ENCODE measurements around the gene IGF1R. TPM values are rescaled to one million over a fixed set of nuclear protein-coding genes. Genes with fewer than 3 reads are reported as not detected.

IGF1R gene
- total RNA-seq, 2 donors from 2014 or later: 32.1 to 64.1 TPM

DNA sequence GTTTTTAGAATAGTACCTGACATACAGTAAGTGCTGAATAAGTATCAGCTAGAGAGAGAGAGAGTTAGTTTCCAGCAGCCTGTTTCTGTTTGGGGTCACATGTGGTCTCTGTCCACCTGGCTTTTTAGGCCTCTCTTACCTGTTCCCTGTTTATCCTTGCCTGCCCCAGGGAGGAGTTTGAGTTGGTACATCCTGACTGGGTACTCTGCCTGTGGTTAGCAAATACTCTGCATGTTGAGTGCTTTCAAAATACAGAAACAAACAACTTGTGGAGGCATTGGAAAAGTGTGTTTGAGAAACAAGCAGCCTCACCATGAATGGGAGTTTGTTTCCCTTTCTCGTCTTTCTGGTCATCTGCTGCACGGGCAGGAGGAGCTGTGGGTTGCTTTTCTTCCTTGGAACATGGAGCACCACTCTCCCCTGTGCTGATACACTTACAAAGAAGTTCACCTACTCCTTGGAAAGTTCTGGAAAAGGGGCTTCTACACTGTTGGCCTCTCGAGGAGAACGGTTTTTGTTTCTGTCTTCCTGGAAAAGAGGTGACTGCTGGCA, 193.2 kb downstream of the IGF1R start:
- Histone ChIP-seq H3K36me3 (no peaks in the 10 kb centered on the region), H3K27me3 (no peaks in the 10 kb centered on the region), H3K4me3 (no peak overlapping the region), H3K9me3 (no peaks in the 10 kb centered on the region), H3K4me1 (peaks cover 0 to 41% of the 10 kb centered on the region in 2 donors), H3K27ac (peak overlapping the region in 1 of 2 donors; percentile 0)
- TF ChIP-seq, protein P1, sequence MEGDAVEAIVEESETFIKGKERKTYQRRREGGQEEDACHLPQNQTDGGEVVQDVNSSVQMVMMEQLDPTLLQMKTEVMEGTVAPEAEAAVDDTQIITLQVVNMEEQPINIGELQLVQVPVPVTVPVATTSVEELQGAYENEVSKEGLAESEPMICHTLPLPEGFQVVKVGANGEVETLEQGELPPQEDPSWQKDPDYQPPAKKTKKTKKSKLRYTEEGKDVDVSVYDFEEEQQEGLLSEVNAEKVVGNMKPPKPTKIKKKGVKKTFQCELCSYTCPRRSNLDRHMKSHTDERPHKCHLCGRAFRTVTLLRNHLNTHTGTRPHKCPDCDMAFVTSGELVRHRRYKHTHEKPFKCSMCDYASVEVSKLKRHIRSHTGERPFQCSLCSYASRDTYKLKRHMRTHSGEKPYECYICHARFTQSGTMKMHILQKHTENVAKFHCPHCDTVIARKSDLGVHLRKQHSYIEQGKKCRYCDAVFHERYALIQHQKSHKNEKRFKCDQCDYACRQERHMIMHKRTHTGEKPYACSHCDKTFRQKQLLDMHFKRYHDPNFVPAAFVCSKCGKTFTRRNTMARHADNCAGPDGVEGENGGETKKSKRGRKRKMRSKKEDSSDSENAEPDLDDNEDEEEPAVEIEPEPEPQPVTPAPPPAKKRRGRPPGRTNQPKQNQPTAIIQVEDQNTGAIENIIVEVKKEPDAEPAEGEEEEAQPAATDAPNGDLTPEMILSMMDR (IDR thresholded peaks at IDR 0.05): no peak
- no peak for DNase-seq (ENCODE audit: low spot score)

DNA sequence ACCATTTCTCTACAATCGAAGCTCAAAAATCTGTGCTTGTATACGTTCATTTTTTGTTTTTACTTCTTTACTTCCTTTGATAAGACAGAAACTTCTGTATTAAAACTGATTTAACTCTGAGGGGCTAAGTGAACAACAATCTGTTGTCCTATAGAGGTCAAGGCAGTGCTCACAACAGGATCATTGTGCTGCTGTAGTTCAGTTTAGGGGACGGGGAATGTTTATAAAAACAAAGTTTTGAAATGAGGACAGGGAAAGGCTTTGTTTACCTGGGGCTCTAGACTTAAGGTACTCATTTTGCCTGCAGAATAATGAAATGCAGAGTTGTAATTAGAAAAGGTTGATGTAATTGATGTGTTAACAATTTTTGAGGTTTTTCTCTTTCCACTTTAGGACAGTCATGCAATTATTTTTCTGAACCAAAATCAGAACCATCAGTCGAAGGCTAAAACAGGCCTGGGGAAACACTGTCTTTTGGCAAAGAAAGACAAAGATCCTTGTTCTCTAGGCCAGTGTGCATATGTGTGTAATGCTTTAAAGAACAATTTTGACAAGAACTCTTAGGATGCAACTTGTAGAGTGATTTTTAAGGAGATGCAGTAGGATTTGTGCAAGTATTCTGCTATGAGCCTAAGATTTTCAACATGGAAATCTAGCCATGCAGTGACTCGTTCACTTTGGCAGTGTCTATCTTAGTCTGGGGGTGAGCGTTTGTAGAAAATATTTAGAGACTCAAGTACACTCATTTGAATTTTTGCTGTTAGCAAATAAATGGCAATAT, 194.0 kb downstream of the IGF1R start:
- no peaks in the 10 kb centered on the region for H3K36me3 ChIP-seq
- no peak overlapping the region for H3K4me3 ChIP-seq
- TF ChIP-seq, protein P1 (IDR thresholded peaks at IDR 0.05): no peak
- H3K27me3 ChIP-seq: no peaks in the 10 kb centered on the region
- no peak for DNase-seq (ENCODE audit: low spot score)
- H3K27ac ChIP-seq: no peak overlapping the region
- peaks cover 0 to 41% of the 10 kb centered on the region in 2 donors for H3K4me1 ChIP-seq
- H3K9me3 ChIP-seq: no peaks in the 10 kb centered on the region

DNA sequence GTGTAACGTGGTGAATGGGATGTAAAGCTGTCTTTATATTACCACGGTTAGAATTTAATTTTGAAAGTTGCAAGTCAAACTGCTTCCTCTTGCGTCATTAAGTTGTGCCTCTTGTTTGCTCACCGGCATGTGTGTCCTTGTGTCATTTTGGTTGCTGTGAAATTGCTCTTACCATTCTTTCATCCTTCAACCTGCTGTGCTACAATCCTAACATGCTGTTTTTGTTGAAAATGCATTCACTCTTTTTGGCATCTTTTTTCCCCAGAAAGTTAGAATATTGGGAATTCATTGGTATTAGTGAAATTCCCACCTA, 194.6 kb downstream of the IGF1R start:
- Histone ChIP-seq H3K4me3 (no peak overlapping the region), H3K9me3 (no peaks in the 10 kb centered on the region), H3K27me3 (no peaks in the 10 kb centered on the region), H3K27ac (no peak overlapping the region), H3K4me1 (peaks cover 0 to 41% of the 10 kb centered on the region in 2 donors), H3K36me3 (no peaks in the 10 kb centered on the region)
- TF ChIP-seq, protein P1 (IDR thresholded peaks at IDR 0.05): no peak
- no peak for DNase-seq (ENCODE audit: low spot score)

DNA sequence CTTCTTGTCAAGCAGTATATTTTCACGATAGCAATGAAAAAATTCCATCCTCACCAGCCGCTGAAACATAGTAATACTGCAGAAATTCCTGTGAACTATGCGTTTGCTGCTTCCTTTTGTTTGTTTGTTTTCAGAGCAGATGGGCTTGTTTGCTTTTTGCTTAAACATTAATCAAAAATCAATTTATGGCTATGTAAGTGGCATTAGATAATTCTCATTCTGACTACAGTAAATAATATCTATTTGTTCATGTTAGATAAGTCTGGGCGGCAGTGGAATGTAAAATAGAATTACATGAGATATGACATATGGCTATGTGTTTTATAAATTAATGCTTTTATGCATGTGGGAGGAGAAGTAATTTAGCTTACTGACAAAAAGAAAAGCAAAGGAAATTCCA, 195.5 kb downstream of the IGF1R start:
- H3K9me3 ChIP-seq: no peaks in the 10 kb centered on the region
- TF ChIP-seq, protein P1 (IDR thresholded peaks at IDR 0.05): no peak
- no peak overlapping the region for H3K4me3 ChIP-seq
- H3K4me1 ChIP-seq: peaks cover 0 to 41% of the 10 kb centered on the region in 2 donors
- H3K36me3 ChIP-seq: no peaks in the 10 kb centered on the region
- H3K27me3 ChIP-seq: no peaks in the 10 kb centered on the region
- H3K27ac ChIP-seq: no peak overlapping the region
- DNase-seq (ENCODE audit: low spot score): no peak

DNA sequence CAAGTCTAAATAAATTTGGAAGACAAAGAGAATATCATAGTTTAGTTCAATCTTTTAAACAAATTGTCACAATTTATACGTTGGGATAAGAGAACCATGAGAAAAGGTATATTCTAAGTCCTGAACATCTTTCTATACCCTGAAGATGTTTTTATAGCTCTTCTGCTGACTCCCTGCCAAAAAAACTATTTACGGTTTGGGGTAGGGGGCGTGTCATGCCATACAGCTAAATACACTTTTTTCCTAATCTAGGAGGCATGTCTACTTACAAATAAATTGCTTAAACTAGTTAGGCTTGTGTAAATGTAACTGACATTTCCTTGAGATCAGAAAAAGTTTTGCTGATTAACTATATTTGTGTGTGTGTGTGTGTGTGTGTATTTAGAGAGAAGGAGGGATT, 195.9 kb downstream of the IGF1R start:
- no peak for DNase-seq (ENCODE audit: low spot score)
- no peaks in the 10 kb centered on the region for H3K27me3 ChIP-seq
- no peak overlapping the region for H3K27ac ChIP-seq
- no peak overlapping the region for H3K4me3 ChIP-seq
- H3K4me1 ChIP-seq: peaks cover 0 to 41% of the 10 kb centered on the region in 2 donors
- TF ChIP-seq, protein P1 (IDR thresholded peaks at IDR 0.05): no peak
- no peaks in the 10 kb centered on the region for H3K9me3 ChIP-seq
- no peaks in the 10 kb centered on the region for H3K36me3 ChIP-seq

Measured in right atrium auricular region (tissue), 2 donors.